CD4-positive, alpha-beta T cell treated with Interleukin-17A for 4 hours (primary cell): ENCODE measurements around the gene SPATA13.
"Not testable (repeated sequence)": the region's sequence is repeated elsewhere in the genome, so short reads cannot be mapped to it uniquely, and the experiment has no call there.

ENCODE experiments used
- DNase-seq: peaks from one replicate; pipeline ENCODE4 v3.0.0-alpha.2; 2020; ENCODE audit warnings: mixed read lengths

Gene SPATA13

DNA sequence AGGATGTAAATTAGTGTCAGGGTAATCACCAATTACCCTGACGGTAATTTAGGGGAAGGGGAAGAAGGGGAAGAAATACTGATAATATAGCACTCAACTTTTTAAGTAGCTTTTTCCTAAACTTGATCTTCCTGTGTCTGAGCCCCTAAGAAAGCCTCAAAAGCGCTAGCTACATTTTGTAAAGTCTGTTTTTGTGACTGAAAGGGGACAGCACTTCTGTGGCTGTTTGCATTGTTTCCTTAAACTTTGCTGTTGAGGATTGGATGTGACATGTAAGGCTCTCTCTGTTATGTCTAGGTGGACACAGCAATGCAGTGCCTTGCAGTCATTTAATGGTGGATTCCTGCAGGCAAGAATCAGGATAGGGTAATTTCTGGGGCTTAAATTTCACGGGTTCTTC is 42.8 kb downstream of the SPATA13 start:
- DNase-seq = no peak

DNA sequence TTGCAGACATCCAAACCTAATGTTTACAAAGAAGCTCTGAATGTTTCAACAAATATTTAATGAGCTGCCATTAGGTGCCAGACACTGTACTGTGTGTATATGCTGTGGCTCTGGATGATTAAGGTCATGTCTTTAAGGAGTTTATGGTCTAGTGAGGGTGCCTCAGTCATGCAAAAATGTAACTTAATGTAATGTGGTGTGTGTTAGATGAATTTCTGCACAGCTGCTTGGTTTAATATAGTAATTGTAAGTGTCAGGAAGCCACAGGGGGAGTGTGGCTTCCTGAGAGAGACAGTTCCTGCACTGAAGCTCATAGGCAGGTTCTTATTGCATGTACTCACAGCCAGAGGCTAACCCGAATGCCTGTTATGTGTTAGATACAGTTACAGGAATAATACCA is 43.3 kb downstream of the SPATA13 start:
- peak; percentile 32 for DNase-seq

DNA sequence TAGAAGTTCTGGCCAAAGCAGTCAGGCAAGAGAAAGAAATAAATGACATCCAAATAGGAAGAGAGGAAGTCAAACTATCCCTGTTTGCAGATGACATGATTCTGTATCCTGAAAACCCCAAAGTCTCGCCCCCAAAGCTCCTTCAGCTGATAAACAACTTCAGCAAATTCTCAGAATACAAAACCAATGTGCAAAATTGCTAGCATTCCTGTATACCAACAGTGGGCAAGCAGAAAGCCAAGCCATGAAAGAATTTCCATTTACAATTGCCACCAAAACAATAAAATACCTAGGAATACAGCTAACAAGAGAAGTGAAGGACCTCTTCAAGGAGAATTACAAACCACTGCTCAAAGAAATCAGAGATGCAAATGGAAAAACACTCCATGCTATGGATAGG is 44.6 kb downstream of the SPATA13 start:
- not testable (repeated sequence) for DNase-seq

DNA sequence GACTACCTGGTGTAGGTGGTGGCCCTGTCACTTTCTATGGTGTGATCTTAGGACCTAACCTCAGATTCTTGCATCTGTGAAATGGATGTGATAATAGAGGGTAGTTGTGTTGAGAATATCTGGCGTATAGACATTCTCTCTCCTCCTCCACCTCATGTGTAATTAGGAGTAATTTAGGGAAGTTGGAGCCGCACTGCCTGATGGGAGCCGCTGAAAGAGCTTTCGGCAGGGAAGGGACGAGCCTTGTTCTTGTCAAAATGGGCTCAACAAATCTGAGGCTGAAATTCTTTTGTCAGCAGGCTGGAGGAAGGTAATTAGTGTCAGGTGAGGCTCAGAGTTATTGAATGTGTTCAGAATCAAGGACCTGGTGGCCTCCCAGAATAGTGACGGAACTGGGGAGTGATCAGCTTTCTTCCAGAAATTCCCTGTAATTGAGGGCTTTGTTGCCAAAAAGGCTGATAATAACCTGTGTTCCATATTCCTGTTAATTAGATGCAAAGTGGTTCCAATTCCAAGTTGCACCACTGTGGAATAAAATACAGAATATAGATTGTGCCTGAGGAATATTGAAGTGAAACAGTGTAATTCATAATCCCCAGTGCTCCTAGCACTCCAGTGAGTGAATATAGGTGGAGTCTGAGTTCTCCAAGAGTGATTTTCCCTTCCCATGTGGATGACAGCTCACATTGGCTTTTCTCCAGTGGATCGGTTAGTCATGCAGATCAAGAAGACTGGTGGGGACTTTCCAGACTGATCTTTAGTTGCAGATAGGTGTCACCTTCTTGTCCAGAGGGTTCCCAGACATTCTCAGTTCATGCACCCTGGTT is 47.5 kb downstream of the SPATA13 start:
- no peak for DNase-seq

DNA sequence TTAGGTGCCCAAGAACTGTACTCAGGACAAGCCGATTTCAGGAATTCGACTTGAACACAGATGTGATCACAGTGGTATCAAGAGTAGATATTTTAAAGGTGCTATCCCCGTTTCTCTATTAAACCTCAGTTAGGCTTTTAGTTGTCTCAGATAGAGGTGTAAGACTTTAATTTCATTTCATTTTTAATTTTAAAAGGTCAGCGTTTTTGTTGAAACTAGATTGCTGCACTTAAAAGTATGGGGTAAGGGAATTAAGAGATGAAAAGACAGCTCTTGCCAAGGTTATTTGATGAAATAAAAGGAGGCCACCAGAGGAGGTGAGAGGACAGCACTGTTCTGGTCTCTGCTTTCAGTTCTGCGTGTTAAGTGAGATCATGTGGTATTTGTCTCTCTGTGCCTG is 48.6 kb downstream of the SPATA13 start:
- no peak for DNase-seq

DNA sequence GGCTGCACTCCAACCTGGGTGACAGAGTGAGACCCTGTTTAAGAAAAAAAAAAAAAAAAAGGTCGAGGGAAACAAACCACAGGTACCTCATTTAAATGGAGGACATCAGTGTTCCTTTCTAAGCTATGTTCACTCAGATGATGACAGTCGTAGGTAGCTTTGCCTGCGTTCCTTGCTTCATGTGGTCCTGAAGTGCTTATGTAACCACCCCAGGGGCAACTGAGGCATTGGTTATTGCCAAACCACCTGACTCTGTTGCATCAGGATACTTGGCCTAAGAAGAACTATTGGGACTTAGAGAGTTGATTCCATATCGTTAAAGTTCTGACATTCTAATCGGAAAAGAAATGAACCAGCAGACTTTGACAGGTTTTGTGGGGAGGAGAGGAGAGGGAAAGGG is 51.7 kb downstream of the SPATA13 start:
- DNase-seq = no peak

DNA sequence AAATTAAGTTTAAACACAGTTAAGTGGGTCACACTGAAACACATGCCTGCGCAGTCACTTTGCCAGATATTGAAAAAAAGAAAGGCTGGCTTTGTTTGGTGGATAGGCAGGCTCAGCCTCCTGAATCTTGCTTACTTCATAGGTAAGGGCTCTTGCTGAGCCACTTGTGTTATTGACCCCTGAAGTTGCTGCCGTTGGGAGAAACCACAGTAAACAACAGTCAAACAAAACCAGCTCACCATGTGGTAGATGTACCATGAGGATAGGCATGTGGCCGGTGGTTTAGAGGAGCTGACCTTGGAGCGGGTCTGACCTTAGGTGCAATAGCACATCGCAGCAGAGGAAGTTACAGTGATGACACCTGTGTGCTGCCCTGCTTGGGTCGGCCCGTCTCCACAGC is 52.2 kb downstream of the SPATA13 start:
- no peak for DNase-seq

DNA sequence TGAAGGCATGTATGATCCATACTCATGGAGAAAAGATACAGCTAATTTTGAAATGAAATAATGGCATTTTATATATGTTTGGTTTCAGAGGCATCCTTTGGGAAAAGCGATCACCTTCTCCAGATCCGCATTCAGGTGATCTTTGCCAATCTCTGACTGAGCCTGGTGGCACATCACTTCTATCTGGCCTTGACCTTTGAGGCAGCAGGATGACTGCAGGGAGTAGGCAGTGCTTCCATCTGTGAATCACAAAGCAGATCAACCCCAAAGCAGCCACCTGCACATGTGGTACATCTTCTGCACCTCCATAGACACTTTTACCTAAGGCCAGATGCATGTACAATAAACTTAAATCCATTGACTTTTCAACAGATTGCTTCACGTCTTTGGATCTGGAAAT is 53.4 kb downstream of the SPATA13 start:
- DNase-seq = no peak

DNA sequence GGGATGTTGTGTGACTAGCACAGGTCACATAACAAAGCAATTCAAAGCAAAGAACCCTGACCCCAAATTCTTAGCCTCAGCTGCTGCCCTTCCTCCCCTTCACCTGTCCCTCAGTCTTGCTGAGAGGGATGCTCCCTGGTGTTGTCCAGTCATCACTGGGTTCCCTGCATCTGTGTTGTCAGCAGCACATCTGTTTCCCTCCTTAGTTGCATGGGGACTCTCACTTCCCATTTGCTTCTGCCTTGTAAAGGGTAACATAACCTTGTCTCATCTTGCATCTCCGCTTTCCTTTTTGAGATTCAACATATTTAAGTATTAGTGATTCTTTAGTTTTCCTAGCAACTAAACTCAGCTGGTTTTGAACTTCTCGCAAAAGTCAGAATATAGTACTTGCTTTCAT is 54.0 kb downstream of the SPATA13 start:
- DNase-seq = no peak

DNA sequence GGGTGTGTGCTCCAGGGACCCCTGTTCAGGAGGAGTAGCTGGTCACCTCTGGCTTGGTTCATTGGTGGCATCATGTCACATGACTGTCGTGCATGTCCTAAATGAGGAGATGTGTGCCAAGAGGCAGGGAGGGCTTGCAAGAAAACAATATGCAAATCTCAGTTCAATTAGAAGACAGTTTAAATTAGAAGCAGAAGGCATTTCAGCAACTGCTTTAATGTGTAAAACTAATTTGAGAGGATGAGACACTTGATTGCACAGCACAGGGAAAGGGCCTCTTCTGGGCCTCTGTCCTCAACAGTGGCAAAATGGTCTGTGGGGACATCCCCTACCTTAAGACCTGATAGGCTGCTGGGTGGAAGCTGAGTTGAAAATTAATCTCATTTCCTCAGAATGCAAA is 54.6 kb downstream of the SPATA13 start:
- DNase-seq = no peak

DNA sequence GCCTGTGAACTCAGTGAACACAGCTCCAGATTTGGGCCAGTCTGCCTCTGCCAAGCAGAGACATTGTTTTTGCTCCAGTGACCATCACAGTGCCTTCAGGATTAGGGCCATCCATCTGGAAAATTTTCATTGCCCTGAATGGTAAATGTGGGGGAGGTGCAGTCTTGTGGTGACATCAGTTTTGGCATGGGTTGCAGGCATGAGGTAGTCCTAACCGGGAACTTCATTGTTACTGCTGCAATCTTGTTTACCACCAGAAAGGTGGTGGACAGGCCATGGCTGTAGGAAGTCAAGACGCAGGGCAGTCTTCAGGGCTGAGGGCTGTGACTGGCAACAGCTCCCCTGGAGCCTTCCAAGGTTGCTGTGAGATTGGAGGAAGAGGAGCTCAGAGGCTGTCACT is 55.2 kb downstream of the SPATA13 start:
- no peak for DNase-seq

DNA sequence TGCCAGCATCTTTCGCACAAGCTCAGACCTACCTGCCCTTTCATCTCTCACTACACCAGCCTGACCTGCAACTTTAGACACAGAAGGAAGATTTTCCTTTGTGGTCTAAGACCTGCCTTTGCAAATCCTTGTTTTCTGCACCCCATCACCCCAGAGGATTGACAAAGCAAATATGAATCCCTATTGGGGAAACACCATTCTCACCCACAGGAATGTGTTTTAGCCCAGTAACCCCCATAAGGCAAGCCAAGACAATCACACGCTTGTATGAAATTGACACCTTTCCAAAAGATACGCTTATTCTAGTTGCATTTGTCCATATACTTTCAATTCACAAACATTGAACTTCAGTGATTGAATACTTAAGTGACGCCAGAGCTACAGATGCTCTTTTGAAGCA is 55.7 kb downstream of the SPATA13 start:
- DNase-seq = no peak

DNA sequence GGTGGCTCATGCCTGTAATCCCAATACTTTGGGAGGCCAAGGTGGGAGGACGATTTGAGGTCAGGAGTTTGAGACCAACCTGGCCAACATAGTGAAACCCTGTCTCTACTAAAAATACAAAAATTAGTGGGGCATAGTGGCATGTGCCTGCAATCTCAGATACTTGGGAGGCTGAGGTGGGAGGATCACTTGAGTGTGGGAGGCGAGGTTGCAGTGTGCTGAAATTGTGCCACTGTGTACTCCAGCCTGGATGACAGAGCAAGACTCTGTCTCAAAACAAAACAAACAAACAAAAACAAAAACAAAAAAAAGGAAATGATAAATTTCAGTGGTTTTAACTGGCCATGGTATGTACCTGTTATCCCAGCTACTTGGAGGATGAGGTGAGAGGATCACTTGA is 56.3 kb downstream of the SPATA13 start:
- DNase-seq = not testable (repeated sequence)

DNA sequence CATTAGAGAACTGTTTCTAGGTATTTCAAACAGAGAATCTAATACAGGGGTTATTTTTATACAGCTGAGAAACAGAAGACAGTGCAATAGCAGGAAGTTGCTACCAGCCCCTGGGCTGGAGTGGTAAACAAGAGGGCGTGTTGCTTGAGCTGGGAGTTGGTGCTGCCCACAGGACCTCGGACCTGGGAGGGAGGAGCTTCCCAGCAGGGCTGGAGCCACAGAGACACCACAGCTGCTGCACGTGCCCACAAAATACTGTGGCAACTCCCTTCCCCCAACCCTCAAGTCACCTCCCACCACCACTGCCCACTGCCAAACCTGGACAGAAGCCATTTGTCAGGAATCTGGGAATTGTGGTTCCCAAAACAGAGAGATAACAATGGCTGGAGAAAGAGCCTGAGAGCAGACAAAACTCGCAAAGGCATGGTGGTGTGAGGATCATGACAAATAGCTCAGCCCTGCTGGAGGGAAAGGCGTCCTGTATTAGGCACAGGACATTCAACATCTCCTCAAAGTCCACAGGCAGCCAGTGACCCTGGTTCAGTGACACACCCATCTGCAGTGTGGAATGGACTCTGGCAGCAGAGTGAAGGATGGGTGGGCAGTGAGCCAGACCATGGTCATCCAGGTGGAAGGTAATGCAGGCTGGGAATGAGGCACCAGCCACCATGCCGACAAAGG is 57.2 kb downstream of the SPATA13 start:
- DNase-seq = no peak

DNA sequence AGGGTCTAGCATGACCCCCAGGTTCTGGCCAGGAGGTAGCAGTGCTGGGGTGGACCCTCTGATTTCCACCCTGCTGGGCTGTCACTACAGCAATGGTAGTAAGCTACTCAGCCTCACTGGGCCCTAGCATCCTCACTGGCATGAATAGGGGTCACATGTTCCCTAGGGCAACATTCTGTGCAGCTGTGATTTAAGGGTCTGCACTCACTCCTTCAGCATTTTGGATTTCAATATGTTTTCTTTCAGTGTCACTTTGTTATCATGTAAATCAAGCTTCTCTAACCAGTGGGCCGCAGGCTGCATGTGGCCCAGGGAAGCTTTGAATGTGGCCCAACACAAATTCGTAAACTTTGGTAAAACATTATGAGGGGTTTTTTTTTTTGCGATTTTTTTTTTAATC is 57.8 kb downstream of the SPATA13 start:
- DNase-seq = no peak

DNA sequence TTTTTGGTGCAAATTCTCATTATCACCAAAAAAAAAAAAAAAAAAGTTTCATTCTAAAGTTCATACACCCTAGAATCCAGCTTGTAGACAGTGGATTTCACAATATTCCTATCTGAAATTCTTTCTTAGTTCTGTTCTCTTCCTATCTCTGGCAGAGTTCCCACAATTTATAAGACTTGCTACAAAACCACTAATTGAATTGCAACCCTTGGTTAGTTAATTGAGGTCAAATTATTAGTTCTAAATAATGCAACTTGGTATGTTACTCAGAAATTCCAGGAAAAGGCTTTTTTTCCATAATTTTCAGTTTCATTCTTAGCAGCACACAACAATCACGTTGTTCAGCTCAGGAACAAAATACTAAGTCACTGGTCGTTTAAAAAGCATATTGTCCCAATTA is 58.5 kb downstream of the SPATA13 start:
- DNase-seq = no peak

DNA sequence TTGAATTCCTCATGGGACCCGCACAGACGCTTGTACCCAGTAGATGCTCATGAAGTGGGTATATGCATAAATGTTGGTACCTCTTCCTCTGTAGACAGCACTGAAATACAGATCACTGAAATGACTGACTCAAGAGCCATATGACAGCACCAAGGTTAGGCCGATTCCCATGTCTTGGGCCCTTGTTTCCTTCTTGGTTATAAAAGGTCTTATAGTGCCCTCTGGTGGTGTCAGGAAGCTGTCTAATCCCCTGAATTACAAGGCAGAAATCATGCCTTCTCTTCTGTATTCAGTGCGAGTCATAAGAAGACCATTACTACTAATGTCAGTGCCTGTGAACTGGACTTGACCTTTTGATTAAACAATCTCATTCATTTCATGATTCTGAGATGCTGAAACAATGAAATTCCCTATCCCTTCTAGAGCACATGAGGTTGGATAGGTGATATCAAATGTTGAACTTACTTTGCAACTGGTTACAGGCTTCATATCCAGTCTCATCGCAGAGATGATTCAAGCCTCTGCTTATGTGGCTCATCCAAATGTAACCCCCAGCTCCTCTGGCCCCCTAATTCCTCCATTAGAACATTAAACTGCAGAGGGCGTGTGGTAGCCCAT is 59.7 kb downstream of the SPATA13 start:
- peak; percentile 68 for DNase-seq

DNA sequence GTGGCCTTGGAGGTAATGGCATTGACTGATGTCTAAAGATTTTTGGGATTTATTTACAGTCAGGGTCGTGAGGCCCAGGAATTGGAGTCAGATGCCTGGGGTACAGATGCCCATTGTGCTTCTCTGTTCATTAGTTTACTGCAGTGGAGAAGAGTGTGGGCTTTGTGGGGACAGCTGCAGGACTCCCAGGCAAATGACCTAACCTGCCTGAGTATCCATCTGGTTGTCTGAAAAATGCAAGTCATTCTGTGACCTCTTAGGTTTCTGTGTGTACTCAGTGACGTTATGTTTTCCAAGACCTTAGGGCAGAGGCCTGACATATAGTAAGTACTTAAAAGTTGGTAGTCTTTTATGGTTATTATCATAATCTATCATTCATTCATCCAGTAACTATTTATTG is 60.5 kb downstream of the SPATA13 start:
- DNase-seq = no peak

DNA sequence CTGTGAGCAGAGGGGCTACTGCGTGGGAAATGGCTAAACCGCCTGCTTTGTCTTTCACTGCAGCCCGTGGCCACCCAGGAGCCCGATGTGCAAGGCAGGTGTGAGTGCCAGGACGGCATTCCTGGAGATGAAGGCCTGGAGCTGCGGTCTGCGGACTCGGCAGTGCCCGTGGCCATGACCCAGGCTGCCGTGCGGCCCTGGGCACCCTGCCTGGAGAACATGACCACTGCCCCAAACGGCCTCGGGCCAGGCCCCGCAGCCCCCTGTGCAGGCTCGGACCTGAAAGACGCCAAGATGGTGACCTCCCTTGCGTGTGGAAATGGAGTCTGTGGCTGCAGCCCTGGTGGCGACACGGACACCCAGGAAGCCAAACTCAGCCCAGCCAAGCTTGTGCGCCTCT is 62.2 kb downstream of the SPATA13 start:
- no peak for DNase-seq

DNA sequence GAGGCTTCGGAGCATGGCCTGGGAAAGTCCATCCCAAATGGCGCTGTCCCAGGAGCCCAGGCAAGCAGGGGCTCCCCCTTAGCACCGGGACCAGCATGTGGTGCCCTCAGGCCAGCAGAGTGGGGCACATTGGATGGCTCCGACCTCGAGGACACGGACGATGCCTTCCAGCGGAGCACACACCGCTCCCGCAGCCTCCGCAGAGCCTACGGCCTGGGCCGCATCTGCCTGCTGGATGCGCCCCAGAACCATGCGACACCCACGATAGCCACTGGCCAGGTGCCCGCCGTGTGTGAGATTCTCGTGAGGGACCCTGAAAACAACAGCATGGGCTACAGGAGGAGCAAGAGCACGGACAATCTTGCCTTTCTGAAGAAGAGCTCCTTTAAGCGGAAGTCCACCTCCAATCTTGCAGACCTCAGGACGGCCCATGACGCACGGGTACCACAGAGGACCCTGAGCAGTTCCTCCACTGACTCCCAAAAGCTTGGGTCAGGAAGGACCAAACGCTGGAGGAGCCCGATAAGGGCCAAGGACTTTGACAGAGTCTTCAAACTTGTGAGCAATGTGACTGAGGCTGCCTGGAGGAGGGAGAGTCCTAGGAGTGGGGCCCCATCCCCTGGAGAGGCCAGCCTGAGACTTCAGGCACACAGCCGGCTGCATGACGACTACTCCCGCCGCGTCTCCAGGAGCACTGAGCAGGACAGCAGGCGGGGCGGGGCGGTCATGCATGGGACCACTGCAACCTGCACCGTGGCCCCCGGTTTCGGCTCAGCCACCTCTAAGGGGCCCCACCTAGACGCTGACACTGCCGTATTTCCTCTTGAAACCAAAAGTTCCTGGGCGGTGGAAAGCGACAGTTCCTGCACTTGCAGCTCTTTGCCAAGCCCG is 63.1 kb downstream of the SPATA13 start:
- no peak for DNase-seq

DNA sequence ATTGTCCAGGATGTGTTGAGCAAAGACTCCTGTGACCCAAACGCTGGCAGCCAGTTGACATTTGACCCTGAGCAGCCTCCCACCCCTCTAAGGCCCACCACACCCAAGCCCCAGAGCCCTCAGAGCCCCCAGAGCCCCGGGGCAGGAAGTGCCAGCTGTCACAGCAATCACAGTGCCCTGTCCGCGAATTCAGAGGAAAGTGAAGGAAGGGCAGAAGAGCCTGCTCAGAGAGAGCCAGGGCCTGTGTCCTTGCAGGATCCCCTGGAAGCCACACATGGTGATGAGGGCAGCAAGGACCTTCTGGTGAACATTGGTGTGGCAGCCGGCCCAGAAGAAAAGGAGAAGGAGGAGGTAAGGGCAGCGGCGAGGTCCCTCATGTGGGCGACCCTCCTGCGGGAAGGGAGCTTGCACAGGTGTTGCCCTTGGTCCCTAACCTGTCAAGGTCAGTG is 63.7 kb downstream of the SPATA13 start:
- DNase-seq = no peak

DNA sequence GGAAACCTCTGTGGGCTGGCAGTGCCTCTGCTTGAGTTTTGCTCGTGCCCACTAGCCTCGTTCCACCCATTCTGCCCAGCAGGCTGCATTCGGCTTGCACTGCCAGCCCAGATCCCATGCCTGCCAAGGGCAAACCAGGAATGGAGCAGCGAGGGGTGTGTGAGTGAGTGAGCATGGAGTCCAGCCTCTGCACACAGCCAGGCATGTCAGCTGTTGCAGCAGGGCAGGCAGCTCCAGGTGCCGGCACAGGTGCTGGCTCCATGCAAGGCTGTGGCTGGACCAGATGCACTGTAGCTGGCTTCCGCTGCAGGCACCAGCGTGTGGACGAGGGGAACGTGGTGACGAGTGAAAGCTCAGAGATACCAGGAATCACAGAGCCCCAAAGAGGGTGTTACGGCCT is 64.5 kb downstream of the SPATA13 start:
- DNase-seq = no peak

DNA sequence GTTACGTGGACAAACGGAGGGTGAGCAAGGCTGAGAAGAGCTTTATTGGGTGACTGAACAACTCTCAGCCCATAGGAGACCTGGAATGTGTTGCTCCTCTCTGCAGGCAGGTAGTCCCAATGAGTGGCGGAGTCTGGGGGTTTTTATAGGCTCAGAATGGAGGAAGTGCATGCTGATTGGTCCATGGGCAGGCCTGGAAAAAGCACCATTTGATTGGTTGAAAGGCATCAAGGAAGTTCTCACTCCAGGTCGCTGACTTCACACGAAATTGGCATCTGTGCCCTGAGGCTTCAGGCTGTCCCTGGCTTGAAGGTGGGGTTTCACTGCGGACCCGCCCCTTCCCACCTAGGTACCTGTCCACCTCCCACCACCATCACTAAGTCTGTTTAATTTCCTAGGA is 65.4 kb downstream of the SPATA13 start:
- no peak for DNase-seq
